A549 (cell line): ENCODE results near the gene HECTD4.

ENCODE experiments used
- BHLHE40 ChIP-seq: IDR thresholded peaks from 2 replicates; pipeline ENCODE4 v1.6.1; 2012; ENCODE audit warnings: low read depth, low read length, inconsistent platforms
- CEBPB ChIP-seq, 2 experiments: fragments of >200 bp in 1 of 2; sonication (Bioruptor Twin) in 1 of 2; formaldehyde crosslinking in 1 of 2; IDR thresholded peaks; 2 replicates each; pipeline ENCODE4 v1.6.1; 2012 to 2016
- EP300 ChIP-seq, 2 experiments: fragments of >200 bp; sonication (Bioruptor Twin); formaldehyde crosslinking; IDR thresholded peaks; 2 replicates in 1 of 2; 3 replicates in 1 of 2; pipeline ENCODE4 v1.6.1; 2016 to 2017
- GATA3 ChIP-seq: IDR thresholded peaks from 2 replicates; pipeline ENCODE4 v1.6.1; 2012; ENCODE audit warnings: borderline replicate concordance
- HDAC2 ChIP-seq: fragments of 200-600 bp; sonication (generic); IDR thresholded peaks from 2 replicates; pipeline ENCODE4 v1.6.1; 2016
- KDM1A ChIP-seq: fragments of 200-600 bp; sonication (generic); IDR thresholded peaks from 2 replicates; pipeline ENCODE4 v1.6.1; 2016; ENCODE audit warnings: low read depth, mild to moderate bottlenecking
- POLR2AphosphoS2 ChIP-seq: conservative IDR thresholded peaks from 2 replicates; pipeline ENCODE4 v1.6.1; 2012; ENCODE audit warnings: low read length, improper control_type of control experiment, inconsistent platforms
- RCOR1 ChIP-seq: fragments of 150-350 bp; IDR thresholded peaks from 2 replicates; pipeline ENCODE4 v1.6.1; 2014; ENCODE audit warnings: antibody characterized with exemption, low read length, low read depth
- RFX5 ChIP-seq: fragments of 450-650 bp; IDR thresholded peaks from 2 replicates; pipeline ENCODE4 v1.7.1; 2014; ENCODE audit warnings: antibody characterized with exemption, mild to moderate bottlenecking, moderate library complexity
- RNF2 ChIP-seq: fragments of 200-600 bp; sonication (generic); IDR thresholded peaks from 2 replicates; pipeline ENCODE4 v1.6.1; 2016; ENCODE audit warnings: low read depth, mild to moderate bottlenecking, antibody characterized with exemption, moderate library complexity, borderline replicate concordance
- TF ChIP-seq, protein P1 (sequence below): fragments of >200 bp; sonication (Bioruptor Twin); formaldehyde crosslinking; IDR thresholded peaks from 3 replicates; pipeline ENCODE4 v1.5.1; 2016
- TF ChIP-seq, protein P2 (sequence below): fragments of >200 bp; sonication (Bioruptor Twin); formaldehyde crosslinking; IDR thresholded peaks from 3 replicates; pipeline ENCODE4 v1.6.1; 2016
- TF ChIP-seq, protein P3 (sequence below): IDR thresholded peaks from 2 replicates; pipeline ENCODE4 v1.6.1; 2012

DNA sequence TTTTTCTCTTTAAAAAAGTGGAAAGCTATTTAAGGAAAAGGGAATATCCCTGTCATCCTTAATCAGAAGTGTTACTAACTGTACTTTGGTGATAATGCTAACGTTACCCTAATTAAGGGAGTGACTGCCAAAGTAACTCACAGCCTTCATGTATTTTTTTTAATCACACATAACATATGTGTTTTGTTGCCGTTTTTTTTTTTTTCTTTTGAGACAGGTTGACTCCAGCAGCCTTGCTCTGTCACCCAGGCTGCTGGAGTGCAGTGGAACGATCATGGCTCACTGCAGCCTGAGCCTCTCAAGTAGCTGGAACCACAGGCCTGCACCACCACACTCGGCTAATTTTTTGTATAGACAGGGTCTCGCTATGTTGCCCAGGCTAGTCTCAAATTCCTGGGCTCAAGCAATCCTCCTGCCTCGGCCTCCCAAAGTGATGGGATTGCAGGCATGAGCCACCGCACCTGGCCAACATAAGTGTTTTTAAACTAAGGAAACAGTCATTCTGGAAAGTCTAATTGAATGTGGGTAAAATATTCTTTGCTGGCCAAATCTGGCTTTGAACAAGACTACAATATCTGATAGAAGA, 56.5 kb downstream of the HECTD4 start:
- TF ChIP-seq, protein P1, sequence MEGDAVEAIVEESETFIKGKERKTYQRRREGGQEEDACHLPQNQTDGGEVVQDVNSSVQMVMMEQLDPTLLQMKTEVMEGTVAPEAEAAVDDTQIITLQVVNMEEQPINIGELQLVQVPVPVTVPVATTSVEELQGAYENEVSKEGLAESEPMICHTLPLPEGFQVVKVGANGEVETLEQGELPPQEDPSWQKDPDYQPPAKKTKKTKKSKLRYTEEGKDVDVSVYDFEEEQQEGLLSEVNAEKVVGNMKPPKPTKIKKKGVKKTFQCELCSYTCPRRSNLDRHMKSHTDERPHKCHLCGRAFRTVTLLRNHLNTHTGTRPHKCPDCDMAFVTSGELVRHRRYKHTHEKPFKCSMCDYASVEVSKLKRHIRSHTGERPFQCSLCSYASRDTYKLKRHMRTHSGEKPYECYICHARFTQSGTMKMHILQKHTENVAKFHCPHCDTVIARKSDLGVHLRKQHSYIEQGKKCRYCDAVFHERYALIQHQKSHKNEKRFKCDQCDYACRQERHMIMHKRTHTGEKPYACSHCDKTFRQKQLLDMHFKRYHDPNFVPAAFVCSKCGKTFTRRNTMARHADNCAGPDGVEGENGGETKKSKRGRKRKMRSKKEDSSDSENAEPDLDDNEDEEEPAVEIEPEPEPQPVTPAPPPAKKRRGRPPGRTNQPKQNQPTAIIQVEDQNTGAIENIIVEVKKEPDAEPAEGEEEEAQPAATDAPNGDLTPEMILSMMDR = no peak
- TF ChIP-seq POLR2AphosphoS2 (no peak), RCOR1 (no peak), HDAC2 (no peak), CEBPB (IDR thresholded peaks at IDR 0.05) (no peak), EP300 (IDR thresholded peaks at IDR 0.05) (no peak), RNF2 (no peak), GATA3 (no peak), KDM1A (no peak), RFX5 (no peak), BHLHE40 (no peak)
- TF ChIP-seq, protein P2, sequence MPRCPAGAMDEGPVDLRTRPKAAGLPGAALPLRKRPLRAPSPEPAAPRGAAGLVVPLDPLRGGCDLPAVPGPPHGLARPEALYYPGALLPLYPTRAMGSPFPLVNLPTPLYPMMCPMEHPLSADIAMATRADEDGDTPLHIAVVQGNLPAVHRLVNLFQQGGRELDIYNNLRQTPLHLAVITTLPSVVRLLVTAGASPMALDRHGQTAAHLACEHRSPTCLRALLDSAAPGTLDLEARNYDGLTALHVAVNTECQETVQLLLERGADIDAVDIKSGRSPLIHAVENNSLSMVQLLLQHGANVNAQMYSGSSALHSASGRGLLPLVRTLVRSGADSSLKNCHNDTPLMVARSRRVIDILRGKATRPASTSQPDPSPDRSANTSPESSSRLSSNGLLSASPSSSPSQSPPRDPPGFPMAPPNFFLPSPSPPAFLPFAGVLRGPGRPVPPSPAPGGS = no peak
- TF ChIP-seq, protein P3, sequence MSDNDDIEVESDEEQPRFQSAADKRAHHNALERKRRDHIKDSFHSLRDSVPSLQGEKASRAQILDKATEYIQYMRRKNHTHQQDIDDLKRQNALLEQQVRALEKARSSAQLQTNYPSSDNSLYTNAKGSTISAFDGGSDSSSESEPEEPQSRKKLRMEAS = no peak
